ENCODE results near the gene PLK1.
"Not testable (repeated sequence)": the region's sequence is repeated elsewhere in the genome, so short reads cannot be mapped to it uniquely, and the experiment has no call there.

PLK1 gene

DNA sequence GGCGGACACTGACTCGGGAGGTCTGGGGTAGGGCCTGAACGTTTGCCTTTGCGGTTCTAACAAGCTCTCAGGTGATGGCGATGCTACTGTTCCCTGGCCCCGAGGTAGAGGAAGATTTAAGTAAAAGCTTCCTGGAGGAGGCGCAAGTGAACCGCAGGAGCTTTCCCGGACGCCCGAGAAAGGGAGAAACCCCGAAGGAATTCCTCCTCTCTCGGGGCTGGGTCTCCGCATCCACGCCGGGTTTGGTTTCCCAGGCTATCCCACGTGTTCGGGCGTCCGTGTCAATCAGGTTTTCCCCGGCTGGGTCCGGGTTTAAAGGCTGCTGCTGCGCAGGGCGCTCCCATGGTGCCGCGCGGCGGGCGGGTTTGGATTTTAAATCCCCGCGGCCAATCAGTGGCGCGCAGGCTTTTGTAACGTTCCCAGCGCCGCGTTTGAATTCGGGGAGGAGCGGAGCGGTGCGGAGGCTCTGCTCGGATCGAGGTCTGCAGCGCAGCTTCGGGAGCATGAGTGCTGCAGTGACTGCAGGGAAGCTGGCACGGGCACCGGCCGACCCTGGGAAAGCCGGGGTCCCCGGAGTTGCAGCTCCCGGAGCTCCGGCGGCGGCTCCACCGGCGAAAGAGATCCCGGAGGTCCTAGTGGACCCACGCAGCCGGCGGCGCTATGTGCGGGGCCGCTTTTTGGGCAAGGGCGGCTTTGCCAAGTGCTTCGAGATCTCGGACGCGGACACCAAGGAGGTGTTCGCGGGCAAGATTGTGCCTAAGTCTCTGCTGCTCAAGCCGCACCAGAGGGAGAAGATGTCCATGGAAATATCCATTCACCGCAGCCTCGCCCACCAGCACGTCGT, at the start of gene PLK1:
Gene PLK1, plus strand, starts transcription at position 460 of the 844 bp plus-strand sequence. Its CDS starts 44 bp downstream, at position 504.
- TF ChIP-seq, protein P1, sequence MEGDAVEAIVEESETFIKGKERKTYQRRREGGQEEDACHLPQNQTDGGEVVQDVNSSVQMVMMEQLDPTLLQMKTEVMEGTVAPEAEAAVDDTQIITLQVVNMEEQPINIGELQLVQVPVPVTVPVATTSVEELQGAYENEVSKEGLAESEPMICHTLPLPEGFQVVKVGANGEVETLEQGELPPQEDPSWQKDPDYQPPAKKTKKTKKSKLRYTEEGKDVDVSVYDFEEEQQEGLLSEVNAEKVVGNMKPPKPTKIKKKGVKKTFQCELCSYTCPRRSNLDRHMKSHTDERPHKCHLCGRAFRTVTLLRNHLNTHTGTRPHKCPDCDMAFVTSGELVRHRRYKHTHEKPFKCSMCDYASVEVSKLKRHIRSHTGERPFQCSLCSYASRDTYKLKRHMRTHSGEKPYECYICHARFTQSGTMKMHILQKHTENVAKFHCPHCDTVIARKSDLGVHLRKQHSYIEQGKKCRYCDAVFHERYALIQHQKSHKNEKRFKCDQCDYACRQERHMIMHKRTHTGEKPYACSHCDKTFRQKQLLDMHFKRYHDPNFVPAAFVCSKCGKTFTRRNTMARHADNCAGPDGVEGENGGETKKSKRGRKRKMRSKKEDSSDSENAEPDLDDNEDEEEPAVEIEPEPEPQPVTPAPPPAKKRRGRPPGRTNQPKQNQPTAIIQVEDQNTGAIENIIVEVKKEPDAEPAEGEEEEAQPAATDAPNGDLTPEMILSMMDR (IDR thresholded peaks at IDR 0.05; ENCODE audit: control insufficient read depth, insufficient read depth, low read depth, low read length, missing control alignments): peak; percentile 52
- H3K4me3 ChIP-seq (ENCODE audit: control insufficient read depth, low read depth, low read length): peak within 1 kb of the TSS; percentile 75
- DNase-seq (ENCODE audit: low read depth): no peak

DNA sequence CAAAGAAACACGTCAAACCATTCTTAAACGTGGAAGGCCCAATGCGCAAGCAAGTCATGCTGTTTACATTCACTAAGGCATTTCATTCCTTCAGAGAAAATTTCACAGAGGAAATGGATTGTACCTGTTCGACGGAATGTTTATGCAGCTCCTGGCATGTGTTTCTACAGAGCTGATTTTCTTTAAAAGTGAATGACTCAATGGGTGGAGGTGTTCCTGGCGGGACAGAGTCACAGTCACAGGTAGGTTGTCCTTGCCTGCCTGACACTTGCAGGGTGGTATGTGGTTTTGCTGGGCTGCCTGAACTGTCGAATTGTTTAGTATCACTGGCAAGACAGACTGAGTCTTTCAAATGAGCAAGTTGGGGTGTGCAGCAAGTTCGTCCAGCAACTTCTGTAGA, 49.2 kb upstream of the PLK1 start:
- no peak overlapping the region for H3K4me3 ChIP-seq (ENCODE audit: control insufficient read depth, low read depth, low read length)
- DNase-seq (ENCODE audit: low read depth): no peak
- TF ChIP-seq, protein P1 (IDR thresholded peaks at IDR 0.05; ENCODE audit: control insufficient read depth, insufficient read depth, low read depth, low read length, missing control alignments): no peak

DNA sequence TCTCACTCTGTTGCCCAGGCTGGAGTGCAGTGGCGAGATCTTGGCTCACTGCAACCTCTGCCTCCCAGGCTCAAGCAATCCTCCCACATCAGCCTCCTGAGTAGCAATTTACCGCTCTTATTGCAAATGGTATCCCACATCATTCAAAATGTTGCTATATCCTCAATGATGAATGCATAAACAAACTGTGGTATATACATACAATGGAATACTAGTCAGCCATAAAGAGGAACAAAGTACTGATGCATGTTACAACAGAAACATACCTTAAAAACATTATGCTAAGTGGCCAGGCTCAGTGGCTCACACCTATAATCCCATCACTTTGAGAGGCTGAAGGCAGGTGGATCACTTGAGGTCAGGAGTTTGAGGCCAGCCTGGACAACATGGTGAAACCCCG, 46.8 kb upstream of the PLK1 start:
- not testable (repeated sequence) for DNase-seq (ENCODE audit: low read depth); H3K4me3 ChIP-seq (ENCODE audit: control insufficient read depth, low read depth, low read length)

DNA sequence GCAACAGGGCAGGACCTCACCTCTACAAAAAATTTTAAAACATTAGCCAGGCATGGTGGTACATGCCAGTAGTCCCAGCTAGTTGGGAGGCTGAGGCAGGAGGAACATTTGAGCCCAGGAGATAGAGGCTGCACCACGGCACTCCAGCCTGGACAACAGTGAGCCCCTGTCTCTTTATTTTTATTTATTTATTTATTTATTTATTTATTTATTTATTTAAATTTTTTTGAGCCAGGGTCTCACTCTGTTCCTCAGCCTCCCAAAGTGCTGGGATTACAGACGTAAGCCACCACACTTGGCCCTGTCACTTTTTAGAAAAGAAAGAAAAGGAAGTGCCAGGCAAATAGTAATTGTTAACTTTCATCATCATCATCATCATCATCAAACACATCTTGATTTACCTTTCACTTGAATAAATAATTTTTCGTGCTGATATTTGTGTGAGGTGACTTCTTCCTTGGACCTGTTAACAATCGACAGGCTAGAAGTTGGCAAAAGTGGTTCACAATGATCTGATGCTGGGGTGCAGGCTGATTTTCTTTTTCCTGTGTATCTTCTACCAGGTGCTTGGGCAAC, 44.1 kb upstream of the PLK1 start:
- DNase-seq (ENCODE audit: low read depth): no peak
- H3K4me3 ChIP-seq (ENCODE audit: control insufficient read depth, low read depth, low read length): no peak overlapping the region
- TF ChIP-seq, protein P1 (IDR thresholded peaks at IDR 0.05; ENCODE audit: control insufficient read depth, insufficient read depth, low read depth, low read length, missing control alignments): no peak

DNA sequence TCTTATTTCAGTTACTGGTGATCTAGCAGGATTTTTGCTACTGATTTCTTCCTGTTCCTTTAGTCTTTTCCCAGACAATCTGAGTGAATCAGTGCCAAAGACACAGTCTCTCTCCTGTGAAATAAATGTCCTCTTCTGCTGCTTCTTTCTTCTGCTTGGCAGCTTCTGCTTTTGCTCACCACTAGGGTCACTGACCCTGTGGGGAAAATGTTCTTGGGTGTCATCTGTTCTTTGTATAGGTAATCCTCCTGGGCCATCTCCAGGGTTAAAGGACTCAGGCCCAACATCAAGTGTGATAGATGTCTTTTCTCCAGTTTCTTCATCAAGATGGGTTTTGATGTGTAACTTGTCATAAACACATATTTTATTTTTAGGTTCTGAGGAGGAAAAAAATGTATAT, 42.7 kb upstream of the PLK1 start:
- H3K4me3 ChIP-seq (ENCODE audit: control insufficient read depth, low read depth, low read length): no peak overlapping the region
- no peak for DNase-seq (ENCODE audit: low read depth)
- TF ChIP-seq, protein P1 (IDR thresholded peaks at IDR 0.05; ENCODE audit: control insufficient read depth, insufficient read depth, low read depth, low read length, missing control alignments): no peak

DNA sequence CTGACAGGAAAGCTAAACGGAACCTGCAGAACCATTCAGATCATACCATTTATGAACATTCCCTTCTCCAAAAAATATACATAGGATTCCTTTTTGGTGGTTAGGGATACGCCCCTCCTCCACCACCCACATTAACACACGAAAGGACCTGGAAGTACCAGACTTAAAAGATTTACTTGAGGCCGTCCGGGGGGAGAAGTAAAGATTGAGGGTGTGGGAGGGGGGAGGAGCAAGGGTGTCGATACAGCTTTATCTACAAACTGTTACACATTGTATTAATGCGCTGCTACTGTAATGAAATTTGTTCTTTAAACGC, 38.1 kb upstream of the PLK1 start:
- no peak for DNase-seq (ENCODE audit: low read depth)
- TF ChIP-seq, protein P1 (IDR thresholded peaks at IDR 0.05; ENCODE audit: control insufficient read depth, insufficient read depth, low read depth, low read length, missing control alignments): no peak
- peak overlapping the region; percentile 99 for H3K4me3 ChIP-seq (ENCODE audit: control insufficient read depth, low read depth, low read length)

Data from AG09309 (cell line).